Testis (tissue), 2 donors: Measurements from ENCODE around the gene SNTG2.

Experiments
- CTCF ChIP-seq, 3 experiments: fragments of 450-650 bp in 2 of 3; fragments of 200-600 bp in 1 of 3; sonication (generic) in 1 of 3; IDR thresholded peaks; one replicate each; pipeline ENCODE4 v1.5.1; 2016 to 2019; ENCODE audit warnings: antibody characterized with exemption in 3 of 3, mild to moderate bottlenecking in 2 of 3, moderate library complexity in 1 of 3
- POLR2A ChIP-seq: fragments of 450-650 bp; IDR thresholded peaks from one replicate; pipeline ENCODE4 v1.6.1; 2017; ENCODE audit warnings: antibody characterized with exemption, mild to moderate bottlenecking, moderate library complexity

- TF ChIP-seq CTCF (IDR thresholded peaks at IDR 0.05): no peak
- TF ChIP-seq POLR2A: no peak
These were observed 30.1 kb upstream of the SNTG2 start for GRCh38 chr2:920573-920972.
